Heart left ventricle (tissue), 16 donors: ENCODE measurements around the gene CAMTA1. TPM values are rescaled to one million over a fixed set of nuclear protein-coding genes. Genes with fewer than 3 reads are reported as not detected.
A peak's percentile ranks its signal among the peaks of the same experiment; 100 is the strongest.

ENCODE experiments used
- ATAC-seq, 4 donors: fragments of 200-7000 bp; cut with Tn5 transposase; one replicate each; pipeline ENCODE4 v1.9.1; 2020 to 2022; ENCODE audit warnings: moderate library complexity in 4 of 4, mild to moderate bottlenecking in 3 of 4, moderate number of reproducible peaks in 1 of 4
- DNase-seq, 5 donors: peaks; one replicate each; pipeline ENCODE4 v3.0.0-alpha.2; 2020
- H3K27ac ChIP-seq, 12 donors: fragments of 200-600 bp; sonication (generic) in 4 of 12; one replicate each; pipeline versions ENCODE4 v1.5.0 to v1.8.0; 2016 to 2022; ENCODE audit warnings: mild to moderate bottlenecking in 2 of 12
- H3K27me3 ChIP-seq, 9 donors: fragments of 200-600 bp; sonication (generic) in 2 of 9; one replicate each; pipeline versions ENCODE4 v1.5.1 to v1.8.0; 2016 to 2022; ENCODE audit warnings: mild to moderate bottlenecking in 3 of 9
- H3K36me3 ChIP-seq, 9 donors: fragments of 200-600 bp; sonication (generic) in 2 of 9; one replicate each; pipeline versions ENCODE4 v1.5.0 to v1.8.0; 2018 to 2022; ENCODE audit warnings: mild to moderate bottlenecking in 2 of 9
- H3K4me1 ChIP-seq, 12 donors: fragments of 200-600 bp; sonication (generic) in 4 of 12; one replicate each; pipeline versions ENCODE4 v1.5.0 to v1.8.0; 2016 to 2022; ENCODE audit warnings: mild to moderate bottlenecking in 3 of 12
- H3K4me3 ChIP-seq, 12 donors: fragments of 200-600 bp; sonication (generic) in 4 of 12; one replicate each; pipeline versions ENCODE4 v1.5.0 to v1.8.0; 2017 to 2022; ENCODE audit warnings: mild to moderate bottlenecking in 9 of 12, moderate library complexity in 4 of 12
- H3K9me3 ChIP-seq, 12 donors: fragments of 200-600 bp; sonication (generic) in 4 of 12; one replicate each; pipeline versions ENCODE4 v1.5.0 to v1.8.0; 2016 to 2022; ENCODE audit warnings: mild to moderate bottlenecking in 1 of 12
- POLR2A ChIP-seq, 2 donors: fragments of 450-650 bp; IDR thresholded peaks; one replicate each; pipeline ENCODE4 v1.6.1; 2017; ENCODE audit warnings: antibody characterized with exemption in 2 of 2, mild to moderate bottlenecking in 2 of 2, moderate library complexity in 2 of 2
- WGBS, 4 donors: extraction: QIAGEN DNeasy Blood & Tissue Kit in 2 of 4; methylation state at CpG; one replicate each; pipeline versions ENCODE4 v1.1.5 to v1.1.7; 2013 to 2018; 5-methylcytosine and 5-hydroxymethylcytosine counted together
- intact Hi-C, 10 donors: fragments of 100-400 bp; cut with DNase I; formaldehyde crosslinking; loops; one replicate each; pipeline versions ENCODE4 v1.11.1 to v1.14.2; 2022
- polyA plus RNA-seq, 2 donors: library from polyadenylated mRNA; stranded (reverse); fragments of 200-250 nt; gene quantifications; one replicate each; pipeline ENCODE4 v1.2.3, GENCODE V29; 2013
- total RNA-seq, 9 donors: library from RNA; depleted of rRNA in 2 of 9; stranded (reverse); fragments of >200 nt in 2 of 9; fragmentation: NEBNext Ultra II Directional in 3 of 9; extraction: Animal tissue kit (Norgen Biotek cat#: 25700) in 3 of 9; gene quantifications; one replicate each; pipeline versions ENCODE4 v1.1.0 to v1.2.4, GENCODE V29; 2016 to 2023
- TF ChIP-seq, protein P1 (sequence below), 12 donors: fragments of 200-600 bp; sonication (generic) in 4 of 12; IDR thresholded peaks; one replicate each; pipeline versions ENCODE4 v1.5.0 to v1.8.0; 2018 to 2022; ENCODE audit warnings: antibody characterized with exemption in 12 of 12, mild to moderate bottlenecking in 5 of 12
- donor health status: ischemic (EF 13 %, LVEDD 7.1; RV severe dilation, severe dysfunction).
- donor health status: healthy with polysubstance abuse.
- donor health status: DM: no; HTN: yes; CAD: no.
- donor health status: DM: no; HTN: no; CAD: no.
- donor health status: ischemic (EF 25% LVEDD 6.9; RV normal size, moderate dysfunction).
- donor health status: ischemic (EF 25% LVEDD 5.7; RV mildly dilated, moderate dysfunction).
- donor health status: healthy.
- donor health status: DM: yes; HTN: yes; CAD: no.
- donor health status: ischemic (EF 35%, LVEDD 5.7; RV mildly dilated, moderate dysfunction).
- donor health status: nonischemic (EF 11% LVEDD 7.7; RV severe dilation, severe dysfunction).
- donor health status: DM: yes; HTN: yes; CAD: no.
- donor health status: PGD.
- donor health status: ischemic (EF 29% LVEDD 5.4; RV normal size, mild dysfunction).
- donor health status: nonischemic (EF 23%, LVEDD 6.1; RV moderate dilation, normal function).

Gene CAMTA1
- total and polyA plus RNA-seq, 11 donors, result 114 to 303 (median 137) TPM

- no peaks in the 10 kb centered on the region for H3K36me3 ChIP-seq
- DNase-seq (no peak), ATAC-seq (no peak)
- H3K27ac ChIP-seq, result peak overlapping the region in 4 of 12 donors; percentile 56 to 83 (median 70)
- TF ChIP-seq, protein P1, sequence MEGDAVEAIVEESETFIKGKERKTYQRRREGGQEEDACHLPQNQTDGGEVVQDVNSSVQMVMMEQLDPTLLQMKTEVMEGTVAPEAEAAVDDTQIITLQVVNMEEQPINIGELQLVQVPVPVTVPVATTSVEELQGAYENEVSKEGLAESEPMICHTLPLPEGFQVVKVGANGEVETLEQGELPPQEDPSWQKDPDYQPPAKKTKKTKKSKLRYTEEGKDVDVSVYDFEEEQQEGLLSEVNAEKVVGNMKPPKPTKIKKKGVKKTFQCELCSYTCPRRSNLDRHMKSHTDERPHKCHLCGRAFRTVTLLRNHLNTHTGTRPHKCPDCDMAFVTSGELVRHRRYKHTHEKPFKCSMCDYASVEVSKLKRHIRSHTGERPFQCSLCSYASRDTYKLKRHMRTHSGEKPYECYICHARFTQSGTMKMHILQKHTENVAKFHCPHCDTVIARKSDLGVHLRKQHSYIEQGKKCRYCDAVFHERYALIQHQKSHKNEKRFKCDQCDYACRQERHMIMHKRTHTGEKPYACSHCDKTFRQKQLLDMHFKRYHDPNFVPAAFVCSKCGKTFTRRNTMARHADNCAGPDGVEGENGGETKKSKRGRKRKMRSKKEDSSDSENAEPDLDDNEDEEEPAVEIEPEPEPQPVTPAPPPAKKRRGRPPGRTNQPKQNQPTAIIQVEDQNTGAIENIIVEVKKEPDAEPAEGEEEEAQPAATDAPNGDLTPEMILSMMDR (IDR thresholded peaks at IDR 0.05), result no peak
- TF ChIP-seq POLR2A (IDR thresholded peaks at IDR 0.05), result no peak
- peaks cover 0 to 28% (median 6%) of the 10 kb centered on the region in 12 donors for H3K4me1 ChIP-seq
- WGBS, 4 donors, result 83 to 88% (median 85%) methylated on average over 5 of the region's 5 CpGs
- H3K4me3 ChIP-seq, result no peak overlapping the region
- H3K27me3 ChIP-seq, result no peaks in the 10 kb centered on the region
- H3K9me3 ChIP-seq, result no peaks in the 10 kb centered on the region
- intact Hi-C loops, result loop anchor here in 3 of 10 donors (5.0 to 10.0 kb wide), 3 partner anchors 150 to 225 kb away; no protein-coding TSS in a partner anchor
These were observed 731.7 kb downstream of the CAMTA1 start for GRCh38 chr1:7516929-7517328.

DNA sequence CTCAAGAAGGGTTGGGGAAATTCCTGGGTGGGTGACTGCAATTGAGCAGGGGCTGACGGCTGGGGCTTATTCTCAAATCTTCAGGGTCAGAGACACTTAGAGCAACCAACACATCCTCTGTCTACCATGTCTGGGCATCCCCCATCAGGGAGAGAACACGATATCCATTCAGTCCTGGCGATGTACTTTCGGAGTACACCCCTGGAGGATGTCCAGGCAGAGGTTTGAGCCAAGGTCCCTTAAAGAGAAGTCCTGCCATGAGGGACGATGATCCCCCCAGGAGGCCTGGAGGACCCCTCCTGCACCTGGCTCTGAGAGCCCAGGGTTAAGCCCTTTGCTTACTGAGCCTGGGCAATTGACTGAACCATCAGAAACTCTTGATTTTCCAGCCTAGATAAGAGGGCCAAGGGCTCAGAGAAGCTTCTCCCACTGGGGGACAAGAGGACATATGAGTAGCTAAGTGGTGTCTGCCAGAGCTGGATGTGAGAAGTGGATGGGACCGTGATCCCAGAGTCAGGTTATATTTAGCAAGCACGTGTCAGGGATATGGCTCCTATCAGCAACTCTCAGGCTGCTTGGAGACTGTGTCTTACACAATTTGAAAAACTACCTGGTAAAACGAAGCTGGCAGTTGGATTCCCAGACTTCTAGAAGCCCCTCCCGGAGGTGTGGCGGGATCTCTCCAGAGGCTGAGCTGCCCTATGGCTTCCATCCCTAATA lies 732.5 kb downstream of the CAMTA1 start:
- TF ChIP-seq, protein P1 (IDR thresholded peaks at IDR 0.05), result no peak
- TF ChIP-seq POLR2A (IDR thresholded peaks at IDR 0.05), result no peak
- H3K9me3 ChIP-seq, result no peaks in the 10 kb centered on the region
- peaks cover 0 to 28% (median 6%) of the 10 kb centered on the region in 12 donors for H3K4me1 ChIP-seq
- H3K27ac ChIP-seq, result peak overlapping the region; percentile 7 to 83 (median 66)
- intact Hi-C loops, result loop anchor here in 3 of 10 donors (5.0 to 10.0 kb wide), 3 partner anchors 150 to 225 kb away; no protein-coding TSS in a partner anchor
- ATAC-seq (peak; percentile 90 to 93 (median 92)), DNase-seq (peak; percentile 42 to 58 (median 53))
- no peaks in the 10 kb centered on the region for H3K27me3 ChIP-seq
- no peak overlapping the region for H3K4me3 ChIP-seq
- WGBS, 4 donors, result 39 to 45% (median 41%) methylated on average over 10 of the region's 10 CpGs
- no peaks in the 10 kb centered on the region for H3K36me3 ChIP-seq

GRCh38 chr1:7518411-7518810 lies 733.2 kb downstream of the CAMTA1 start:
- no peaks in the 10 kb centered on the region for H3K36me3 ChIP-seq
- DNase-seq (peak in 2 of 5 donors; percentile 18 to 53), ATAC-seq (no peak)
- intact Hi-C loops, result loop anchor here in 3 of 10 donors (5.0 to 10.0 kb wide), 3 partner anchors 151 to 226 kb away; no protein-coding TSS in a partner anchor
- no peaks in the 10 kb centered on the region for H3K9me3 ChIP-seq
- H3K27me3 ChIP-seq, result no peaks in the 10 kb centered on the region
- H3K27ac ChIP-seq, result peak overlapping the region in 10 of 12 donors; percentile 16 to 83 (median 67)
- 86 to 93% (median 89%) methylated on average over 4 to 8 of the region's 8 CpGs for WGBS, 4 donors
- peaks cover 0 to 28% (median 6%) of the 10 kb centered on the region in 12 donors for H3K4me1 ChIP-seq
- TF ChIP-seq, protein P1 (IDR thresholded peaks at IDR 0.05), result no peak
- TF ChIP-seq POLR2A (IDR thresholded peaks at IDR 0.05), result no peak
- H3K4me3 ChIP-seq, result no peak overlapping the region

DNA sequence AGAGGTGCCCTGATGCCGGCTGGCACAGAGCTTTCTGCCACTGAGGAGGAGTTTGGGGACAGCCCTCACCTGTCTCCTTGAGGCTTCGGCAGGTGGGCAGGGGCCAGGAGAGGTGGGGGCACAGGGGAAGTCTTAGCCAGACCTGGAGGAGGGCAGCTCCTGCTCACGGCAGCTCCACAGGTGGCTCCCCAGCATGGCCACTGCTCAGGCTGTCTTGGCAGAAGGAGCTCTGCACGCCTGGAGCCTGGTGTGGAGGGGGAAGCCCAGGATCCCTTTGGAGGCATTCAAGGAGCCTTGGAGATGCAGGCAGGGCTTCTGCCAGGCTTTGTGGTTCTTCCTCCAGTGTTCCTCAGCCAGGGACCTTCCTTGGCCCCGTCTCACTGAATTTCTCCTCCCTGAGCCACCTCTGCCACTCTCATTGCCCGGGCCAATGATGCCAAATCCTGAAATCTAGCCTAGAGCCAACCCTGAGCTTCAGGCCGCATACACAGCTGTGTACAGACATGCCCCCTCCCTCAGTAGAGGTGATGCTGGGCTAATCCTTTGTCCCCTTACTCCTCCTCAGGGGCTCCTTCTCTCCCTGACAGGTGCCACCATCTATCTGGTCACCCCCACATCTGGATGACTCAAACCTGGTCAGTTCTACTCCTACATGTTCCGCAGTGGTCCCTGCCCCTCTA lies 734.1 kb downstream of the CAMTA1 start:
- H3K9me3 ChIP-seq, result no peaks in the 10 kb centered on the region
- H3K27me3 ChIP-seq, result no peaks in the 10 kb centered on the region
- no peak for TF ChIP-seq POLR2A (IDR thresholded peaks at IDR 0.05)
- TF ChIP-seq, protein P1 (IDR thresholded peaks at IDR 0.05), result no peak
- 88 to 95% (median 94%) methylated on average over 8 of the region's 8 CpGs for WGBS, 4 donors
- no peaks in the 10 kb centered on the region for H3K36me3 ChIP-seq
- intact Hi-C loops, result loop anchor here in 3 of 10 donors (5.0 to 10.0 kb wide), 3 partner anchors 152 to 227 kb away; no protein-coding TSS in a partner anchor
- H3K27ac ChIP-seq, result no peak overlapping the region
- peak in 2 of 5 donors; percentile 11 to 48 for DNase-seq
- no peak for ATAC-seq
- no peak overlapping the region for H3K4me3 ChIP-seq
- peaks cover 0 to 28% (median 6%) of the 10 kb centered on the region in 12 donors for H3K4me1 ChIP-seq
